ENCODE results near the gene FBRSL1. TPM values are rescaled to one million over a fixed set of nuclear protein-coding genes. Genes with fewer than 3 reads are reported as not detected.

The FBRSL1 gene
- total and polyA plus RNA-seq, 2 of the 8 experiments (the other 6 are each of a cell fraction or from before 2014, with no cell fraction given) = 18.4 to 109 TPM

DNA sequence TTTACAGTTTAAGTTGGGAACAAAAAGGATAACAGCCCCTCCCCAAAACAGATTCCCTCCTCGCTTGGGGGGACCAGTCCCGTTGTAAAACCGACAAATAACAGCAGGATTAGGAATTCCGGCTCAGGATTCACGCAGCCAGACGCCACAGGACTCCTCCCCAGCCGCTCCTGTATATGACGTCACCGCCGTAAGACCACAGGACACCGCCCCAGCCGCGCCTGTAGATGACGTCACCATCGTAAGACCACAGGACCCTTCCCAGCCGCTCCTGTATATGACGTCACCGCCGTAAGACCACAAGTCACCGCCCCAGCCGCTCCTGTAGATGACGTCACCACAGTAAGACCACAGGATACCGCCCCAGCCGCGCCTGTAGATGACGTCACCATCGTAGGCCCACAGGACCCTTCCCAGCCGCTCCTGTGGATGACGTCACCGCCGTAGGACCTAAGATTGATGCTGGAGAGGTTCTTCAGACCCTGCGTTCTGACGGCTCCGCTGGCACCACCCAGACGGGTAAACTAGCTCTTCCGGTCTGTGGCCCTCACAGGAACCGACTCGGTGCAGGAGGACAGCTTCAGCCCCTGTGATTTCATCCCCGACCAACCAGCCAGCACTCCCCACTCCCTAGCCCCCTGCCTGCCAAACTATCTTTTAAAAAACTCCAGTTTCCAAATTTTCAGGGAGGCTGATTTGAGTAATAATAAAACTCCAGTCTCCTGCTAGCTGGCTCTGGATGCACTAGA lies 43.9 kb upstream of the FBRSL1 start (continued):
- TF ChIP-seq TAF1 (IDR thresholded peaks at IDR 0.05; ENCODE audit: low read depth, low read length) (peak; percentile 37; the same call in 1 of the 2 replicates), RBBP5 (IDR thresholded peaks at IDR 0.05; ENCODE audit: borderline replicate concordance, low read depth, low read length) (no peak), FOSL1 (IDR thresholded peaks at IDR 0.05; ENCODE audit: insufficient read depth, low read depth, low read length) (no peak), EP300 (IDR thresholded peaks at IDR 0.05; ENCODE audit: borderline replicate concordance in 1 of 2, low read depth in 2 of 2, low read length in 2 of 2) (0 out of 3 replicates have a peak, but pooled peaks of 1 of the 2 experiments have one; percentile 45), SP2 (IDR thresholded peaks at IDR 0.05; ENCODE audit: low read length) (no peak), NRF1 (IDR thresholded peaks at IDR 0.05; ENCODE audit: low read depth, low read length) (no peak), CHD1 (IDR thresholded peaks at IDR 0.05; ENCODE audit: low read depth, low read length) (no peak), CBX5 (IDR thresholded peaks at IDR 0.05; ENCODE audit: low read depth, low read length) (no peak), SP4 (IDR thresholded peaks at IDR 0.05; ENCODE audit: low read length) (peak; percentile 40; the same call in 1 of the 2 replicates), CBX8 (IDR thresholded peaks at IDR 0.05; ENCODE audit: borderline replicate concordance, low read depth, low read length) (no peak), EGR1 (IDR thresholded peaks at IDR 0.05; ENCODE audit: borderline replicate concordance, low read depth, low read length) (no peak), CTBP2 (IDR thresholded peaks at IDR 0.05; ENCODE audit: borderline replicate concordance, insufficient read depth, insufficient read length, low read length) (no peak), TEAD4 (IDR thresholded peaks at IDR 0.05; ENCODE audit: low read depth, low read length) (0 out of 2 replicates have a peak, but pooled peaks have one; percentile 4), GTF2F1 (IDR thresholded peaks at IDR 0.05; ENCODE audit: borderline replicate concordance, low read depth, low read length) (no peak), JUN (IDR thresholded peaks at IDR 0.05; ENCODE audit: low read depth, low read length) (peak; percentile 96), SIN3A (conservative IDR thresholded peaks at IDR 0.05 in 1 of 2, IDR thresholded peaks at IDR 0.05 in 1 of 2; ENCODE audit: low read depth in 1 of 2, low read length in 2 of 2) (no peak), RFX5 (IDR thresholded peaks at IDR 0.05; ENCODE audit: borderline replicate concordance, low read depth, low read length) (no peak), POLR2A (IDR thresholded peaks at IDR 0.05; ENCODE audit: control extremely low read depth in 1 of 2, low read depth in 2 of 2, low read length in 2 of 2) (0 out of 3 replicates have a peak, but pooled peaks of 1 of the 2 experiments have one; percentile 18), BCL11A (IDR thresholded peaks at IDR 0.05; ENCODE audit: low read depth in 2 of 2, low read length in 2 of 2) (no peak)
- TF ChIP-seq, protein P1, sequence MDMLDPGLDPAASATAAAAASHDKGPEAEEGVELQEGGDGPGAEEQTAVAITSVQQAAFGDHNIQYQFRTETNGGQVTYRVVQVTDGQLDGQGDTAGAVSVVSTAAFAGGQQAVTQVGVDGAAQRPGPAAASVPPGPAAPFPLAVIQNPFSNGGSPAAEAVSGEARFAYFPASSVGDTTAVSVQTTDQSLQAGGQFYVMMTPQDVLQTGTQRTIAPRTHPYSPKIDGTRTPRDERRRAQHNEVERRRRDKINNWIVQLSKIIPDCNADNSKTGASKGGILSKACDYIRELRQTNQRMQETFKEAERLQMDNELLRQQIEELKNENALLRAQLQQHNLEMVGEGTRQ (IDR thresholded peaks at IDR 0.05; ENCODE audit: low read length) = no peak
- TF ChIP-seq, protein P2, sequence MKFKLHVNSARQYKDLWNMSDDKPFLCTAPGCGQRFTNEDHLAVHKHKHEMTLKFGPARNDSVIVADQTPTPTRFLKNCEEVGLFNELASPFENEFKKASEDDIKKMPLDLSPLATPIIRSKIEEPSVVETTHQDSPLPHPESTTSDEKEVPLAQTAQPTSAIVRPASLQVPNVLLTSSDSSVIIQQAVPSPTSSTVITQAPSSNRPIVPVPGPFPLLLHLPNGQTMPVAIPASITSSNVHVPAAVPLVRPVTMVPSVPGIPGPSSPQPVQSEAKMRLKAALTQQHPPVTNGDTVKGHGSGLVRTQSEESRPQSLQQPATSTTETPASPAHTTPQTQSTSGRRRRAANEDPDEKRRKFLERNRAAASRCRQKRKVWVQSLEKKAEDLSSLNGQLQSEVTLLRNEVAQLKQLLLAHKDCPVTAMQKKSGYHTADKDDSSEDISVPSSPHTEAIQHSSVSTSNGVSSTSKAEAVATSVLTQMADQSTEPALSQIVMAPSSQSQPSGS (IDR thresholded peaks at IDR 0.05; ENCODE audit: low read length) = peak; percentile 100
